Measurements from ENCODE around the gene CHST12. TPM values are rescaled to one million over a fixed set of nuclear protein-coding genes. Genes with fewer than 3 reads are reported as not detected.

CHST12 gene
- polyA plus RNA-seq, 1 donor from 2014 or later, result 6.4 TPM

- no peak for TF ChIP-seq SMC3 (conservative IDR thresholded peaks at IDR 0.05; ENCODE audit: poor library complexity)
- TF ChIP-seq POLR2AphosphoS5 (IDR thresholded peaks at IDR 0.05), result no peak
- TF ChIP-seq EZH2 (IDR thresholded peaks at IDR 0.05; ENCODE audit: borderline replicate concordance, insufficient read depth, low read length, poor library complexity, severe bottlenecking), result no peak
- TF ChIP-seq RAD21 (conservative IDR thresholded peaks at IDR 0.05), result no peak
- TF ChIP-seq TAF1 (IDR thresholded peaks at IDR 0.05; ENCODE audit: low read depth), result no peak
- Histone ChIP-seq H3K4me2 (ENCODE audit: low read length) (no peak overlapping the region), H3K36me3 (ENCODE audit: insufficient read depth, low read length) (no peaks in the 10 kb centered on the region), H3K4me3 (ENCODE audit: low read length) (no peak overlapping the region), H3K27ac (ENCODE audit: low read length) (no peak overlapping the region), H2AFZ (ENCODE audit: low read depth, low read length) (no peak overlapping the region), H3K27me3 (ENCODE audit: insufficient read depth, low read depth, low read length) (no peaks in the 10 kb centered on the region), H3K79me2 (replicated peaks; ENCODE audit: insufficient read depth, low read length) (no peaks in the 10 kb centered on the region), H3K9me3 (ENCODE audit: low read length) (no peaks in the 10 kb centered on the region), H4K20me1 (ENCODE audit: insufficient read depth) (no peaks in the 10 kb centered on the region), H3K9me2 (ENCODE audit: insufficient read depth, low read length) (no peaks in the 10 kb centered on the region), H3F3A (ENCODE audit: insufficient read depth, low read length, poor library complexity, severe bottlenecking) (no peaks in the 10 kb centered on the region), H3K9ac (ENCODE audit: low read length) (no peak overlapping the region)
These were observed 41.1 kb downstream of the CHST12 start for GRCh38 chr7:2444476-2444875.

- H3K27ac ChIP-seq (ENCODE audit: low read length), result no peak overlapping the region
- TF ChIP-seq POLR2AphosphoS5 (IDR thresholded peaks at IDR 0.05), result no peak
- TF ChIP-seq EP300 (conservative IDR thresholded peaks at IDR 0.05; ENCODE audit: poor library complexity, severe bottlenecking), result no peak
- TF ChIP-seq REST (IDR thresholded peaks at IDR 0.05; ENCODE audit: borderline replicate concordance), result no peak
- no peak for TF ChIP-seq TAF1 (IDR thresholded peaks at IDR 0.05; ENCODE audit: low read depth)
- TF ChIP-seq EZH2 (IDR thresholded peaks at IDR 0.05; ENCODE audit: borderline replicate concordance, insufficient read depth, low read length, poor library complexity, severe bottlenecking), result no peak
- TF ChIP-seq, protein P1, sequence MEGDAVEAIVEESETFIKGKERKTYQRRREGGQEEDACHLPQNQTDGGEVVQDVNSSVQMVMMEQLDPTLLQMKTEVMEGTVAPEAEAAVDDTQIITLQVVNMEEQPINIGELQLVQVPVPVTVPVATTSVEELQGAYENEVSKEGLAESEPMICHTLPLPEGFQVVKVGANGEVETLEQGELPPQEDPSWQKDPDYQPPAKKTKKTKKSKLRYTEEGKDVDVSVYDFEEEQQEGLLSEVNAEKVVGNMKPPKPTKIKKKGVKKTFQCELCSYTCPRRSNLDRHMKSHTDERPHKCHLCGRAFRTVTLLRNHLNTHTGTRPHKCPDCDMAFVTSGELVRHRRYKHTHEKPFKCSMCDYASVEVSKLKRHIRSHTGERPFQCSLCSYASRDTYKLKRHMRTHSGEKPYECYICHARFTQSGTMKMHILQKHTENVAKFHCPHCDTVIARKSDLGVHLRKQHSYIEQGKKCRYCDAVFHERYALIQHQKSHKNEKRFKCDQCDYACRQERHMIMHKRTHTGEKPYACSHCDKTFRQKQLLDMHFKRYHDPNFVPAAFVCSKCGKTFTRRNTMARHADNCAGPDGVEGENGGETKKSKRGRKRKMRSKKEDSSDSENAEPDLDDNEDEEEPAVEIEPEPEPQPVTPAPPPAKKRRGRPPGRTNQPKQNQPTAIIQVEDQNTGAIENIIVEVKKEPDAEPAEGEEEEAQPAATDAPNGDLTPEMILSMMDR (IDR thresholded peaks at IDR 0.05; ENCODE audit: poor library complexity, severe bottlenecking), result no peak
- TF ChIP-seq SMC3 (conservative IDR thresholded peaks at IDR 0.05; ENCODE audit: poor library complexity), result no peak
- no peak for TF ChIP-seq RAD21 (conservative IDR thresholded peaks at IDR 0.05)
- no peak for TF ChIP-seq MXI1 (conservative IDR thresholded peaks at IDR 0.05; ENCODE audit: poor library complexity, severe bottlenecking)
- no peak overlapping the region for H2AFZ ChIP-seq (ENCODE audit: low read depth, low read length)
- no peaks in the 10 kb centered on the region for H3K9me2 ChIP-seq (ENCODE audit: insufficient read depth, low read length)
- no peak overlapping the region for H3K9ac ChIP-seq (ENCODE audit: low read length)
- H3K4me3 ChIP-seq (ENCODE audit: low read length), result no peak overlapping the region
- H3K4me2 ChIP-seq (ENCODE audit: low read length), result no peak overlapping the region
- no peaks in the 10 kb centered on the region for H3F3A ChIP-seq (ENCODE audit: insufficient read depth, low read length, poor library complexity, severe bottlenecking)
- H3K9me3 ChIP-seq (ENCODE audit: low read length), result no peaks in the 10 kb centered on the region
- H3K36me3 ChIP-seq (ENCODE audit: insufficient read depth, low read length), result no peaks in the 10 kb centered on the region
- no peaks in the 10 kb centered on the region for H4K20me1 ChIP-seq (ENCODE audit: insufficient read depth)
- no peaks in the 10 kb centered on the region for H3K27me3 ChIP-seq (ENCODE audit: insufficient read depth, low read depth, low read length)
- no peaks in the 10 kb centered on the region for H3K79me2 ChIP-seq (replicated peaks; ENCODE audit: insufficient read depth, low read length)
These were observed 41.6 kb downstream of the CHST12 start for GRCh38 chr7:2445047-2445446.

Measured in neural cell (in vitro differentiated cells).